Lower leg skin (tissue), 4 donors: Measurements from ENCODE around the gene SRI. TPM values are rescaled to one million over a fixed set of nuclear protein-coding genes. Genes with fewer than 3 reads are reported as not detected.

Source experiments
- DNase-seq, 2 donors: peaks; one replicate each; pipeline ENCODE4 v3.0.0-alpha.2; 2019; ENCODE audit warnings: low spot score in 2 of 2
- H3K4me3 ChIP-seq: fragments of 200-600 bp; sonication (generic); 2 replicates; pipeline ENCODE4 v1.5.1; 2017; ENCODE audit warnings: mild to moderate bottlenecking, low read depth; ENCODE audit not compliant: poor library complexity, severe bottlenecking
- CTCF ChIP-seq, 3 donors: fragments of 450-650 bp; IDR thresholded peaks; one replicate each; pipeline ENCODE4 v1.5.1; 2016; ENCODE audit warnings: antibody characterized with exemption in 3 of 3, mild to moderate bottlenecking in 3 of 3, moderate library complexity in 2 of 3
- POLR2A ChIP-seq, 2 donors: fragments of 450-650 bp; IDR thresholded peaks; one replicate each; pipeline ENCODE4 v1.6.1; 2016 to 2017; ENCODE audit warnings: antibody characterized with exemption in 2 of 2, mild to moderate bottlenecking in 1 of 2, moderate library complexity in 1 of 2
- WGBS, 2 donors: methylation state at CpG; one replicate each; pipeline ENCODE4 v1.1.5; 2018; 5-methylcytosine and 5-hydroxymethylcytosine counted together
- intact Hi-C: fragments of 100-400 bp; cut with DNase I; formaldehyde crosslinking; loops from one replicate; pipeline ENCODE4 v1.15.0; 2023; ENCODE audit warnings: low total_unique reads
- total RNA-seq, 4 donors: library from RNA; depleted of rRNA; stranded (reverse); fragments of >200 nt; gene quantifications; one replicate each; pipeline ENCODE4 v1.1.0, GENCODE V29; 2016

The SRI gene
- total RNA-seq, 4 donors from 2014 or later, result 24.6 to 43.9 (median 42.2) TPM

DNA sequence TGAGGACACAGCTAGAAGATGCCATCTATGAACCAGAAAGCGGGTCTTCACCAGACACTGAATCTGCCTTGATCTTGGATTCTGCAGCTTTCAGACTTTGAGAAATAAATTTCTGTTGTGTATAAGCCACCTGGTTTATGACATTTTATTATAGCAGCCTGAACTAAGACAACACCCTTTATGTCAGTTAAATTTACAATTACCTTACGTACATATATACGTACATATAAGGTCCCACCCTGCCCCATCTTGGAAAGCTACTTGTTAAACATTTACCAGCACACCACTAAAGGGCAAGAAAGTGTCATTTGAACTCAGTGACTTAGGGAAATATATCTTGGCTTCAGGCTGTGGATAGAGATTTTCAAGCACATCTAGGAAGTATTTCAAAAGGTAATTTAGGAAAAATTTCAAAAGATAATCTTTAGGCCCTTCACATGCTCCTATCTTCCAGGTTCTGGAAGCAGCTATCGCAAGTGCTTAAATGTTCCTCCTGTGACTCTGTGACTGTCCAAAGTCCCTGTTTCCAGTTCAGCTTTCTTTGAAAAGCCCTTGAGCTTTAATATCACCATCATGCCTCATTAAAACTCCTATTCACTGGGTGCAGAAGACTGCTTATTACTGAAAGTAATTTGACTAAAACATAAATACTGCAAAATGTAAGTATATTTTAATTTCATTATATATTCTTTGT lies 9.6 kb upstream of the SRI start:
- no peak overlapping the region for H3K4me3 ChIP-seq
- no peak for DNase-seq
- 94 to 96% methylated on average over 4 of the region's 4 CpGs for WGBS, 2 donors
- TF ChIP-seq CTCF (IDR thresholded peaks at IDR 0.05), result no peak
- TF ChIP-seq POLR2A (IDR thresholded peaks at IDR 0.05), result no peak
- intact Hi-C loops, result no loop called here

GRCh38 chr7:88226886-88227516 lies 7.2 kb upstream of the SRI start:
- intact Hi-C loops, result no loop called here
- WGBS, 2 donors, result 71 to 91% methylated on average over 6 of the region's 6 CpGs
- TF ChIP-seq POLR2A (IDR thresholded peaks at IDR 0.05) (no peak), CTCF (IDR thresholded peaks at IDR 0.05) (no peak)
- DNase-seq, result no peak
- no peak overlapping the region for H3K4me3 ChIP-seq

DNA sequence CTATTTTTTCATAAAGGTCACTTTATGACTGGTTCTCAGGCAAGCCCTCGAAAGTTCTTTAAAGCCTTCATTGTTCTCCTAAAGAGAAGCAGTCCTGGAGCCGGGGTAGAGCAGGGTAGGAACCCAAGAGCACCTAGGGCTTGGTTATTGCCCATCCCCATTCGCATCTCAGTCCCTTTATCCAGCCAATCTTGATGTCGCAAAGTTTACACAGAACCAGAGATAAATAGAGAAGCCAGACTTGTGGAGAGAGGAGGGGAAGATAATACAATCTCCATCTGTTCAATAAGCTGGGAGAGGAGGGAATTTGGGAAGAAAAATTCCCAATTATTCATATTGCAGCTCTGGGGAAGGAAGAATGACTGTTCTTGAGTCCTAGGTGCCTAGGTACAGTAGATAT lies 6.4 kb upstream of the SRI start:
- 87 to 89% methylated on average over 4 of the region's 4 CpGs for WGBS, 2 donors
- intact Hi-C loops, result no loop called here
- DNase-seq, result no peak
- no peak overlapping the region for H3K4me3 ChIP-seq
- TF ChIP-seq POLR2A (IDR thresholded peaks at IDR 0.05) (no peak), CTCF (IDR thresholded peaks at IDR 0.05) (no peak)

- no peak overlapping the region for H3K4me3 ChIP-seq
- TF ChIP-seq CTCF (IDR thresholded peaks at IDR 0.05) (no peak), POLR2A (IDR thresholded peaks at IDR 0.05) (no peak)
- intact Hi-C loops, result no loop called here
- WGBS, 2 donors, result 40 to 47% methylated on average over 2 of the region's 2 CpGs
- no peak for DNase-seq
Observed at GRCh38 chr7:88224601-88225275, 4.9 kb upstream of the SRI start.

GRCh38 chr7:88223265-88223664 lies 3.4 kb upstream of the SRI start:
- intact Hi-C loops, result no loop called here
- no peak overlapping the region for H3K4me3 ChIP-seq
- no peak for DNase-seq
- TF ChIP-seq CTCF (IDR thresholded peaks at IDR 0.05) (no peak), POLR2A (IDR thresholded peaks at IDR 0.05) (no peak)
- 95 to 96% methylated on average over 2 of the region's 2 CpGs for WGBS, 2 donors
